Right cardiac atrium (tissue), 5 donors: Measurements from ENCODE around the gene CCDC183. TPM values are rescaled to one million over a fixed set of nuclear protein-coding genes. Genes with fewer than 3 reads are reported as not detected.
A peak's percentile ranks its signal among the peaks of the same experiment; 100 is the strongest.
"Not testable (repeated sequence)": the region's sequence is repeated elsewhere in the genome, so short reads cannot be mapped to it uniquely, and the experiment has no call there.

Experiments
- ATAC-seq, 2 donors: fragments of 200-7000 bp; cut with Tn5 transposase; one replicate each; pipeline versions ENCODE4 v1.8.0 to v1.9.1; 2020; ENCODE audit warnings: moderate library complexity in 2 of 2, mild to moderate bottlenecking in 1 of 2
- DNase-seq, 3 donors: peaks; one replicate each; pipeline ENCODE4 v3.0.0-alpha.2; 2020
- H3K27ac ChIP-seq: one replicate; pipeline ENCODE4 v1.5.1; 2013; ENCODE audit warnings: mild to moderate bottlenecking, low read length, control low read depth, moderate library complexity
- H3K27me3 ChIP-seq: one replicate; pipeline ENCODE4 v1.6.1; 2013; ENCODE audit not compliant: control insufficient read depth, insufficient read depth
- H3K4me1 ChIP-seq: one replicate; pipeline ENCODE4 v1.6.1; 2013; ENCODE audit warnings: low read length; ENCODE audit not compliant: control insufficient read depth, insufficient read depth
- H3K4me3 ChIP-seq: one replicate; pipeline ENCODE4 v1.5.1; 2013; ENCODE audit warnings: low read length, control low read depth
- H3K9me3 ChIP-seq: one replicate; pipeline ENCODE4 v1.6.1; 2013; ENCODE audit warnings: low read length; ENCODE audit not compliant: control insufficient read depth
- WGBS: extraction: QIAGEN DNeasy Blood & Tissue Kit; methylation state at CpG from one replicate; pipeline ENCODE4 v1.1.7; 2013; 5-methylcytosine and 5-hydroxymethylcytosine counted together
- intact Hi-C, 4 donors: fragments of 100-400 bp; cut with DNase I; formaldehyde crosslinking; loops; one replicate each; pipeline versions ENCODE4 v1.11.0 to v1.14.0; 2022 to 2023
- polyA plus RNA-seq: library from polyadenylated mRNA; stranded (reverse); fragments of 200-250 nt; gene quantifications from one replicate; pipeline ENCODE4 v1.2.3, GENCODE V29; 2013
- total RNA-seq, 4 donors: library from RNA; stranded (reverse); fragmentation: NEBNext Ultra II Directional; extraction: Animal tissue kit (Norgen Biotek cat#: 25700); gene quantifications; one replicate each; pipeline ENCODE4 v1.2.1, GENCODE V29; 2021
- donor health status: healthy with polysubstance abuse.
- donor health status: DM: no; HTN: yes; CAD: no.
- donor health status: DM: no; HTN: no; CAD: no.
- donor health status: DM: no; HTN: yes; CAD: no; lungs with severe emphysema.
- donor health status: DM: yes; HTN: yes; CAD: no.

CCDC183 gene
- total and polyA plus RNA-seq, 5 donors, result 2.0 to 5.0 (median 2.9) TPM

GRCh38 chr9:136793086-136793946 lies 2.8 kb upstream of the CCDC183 start:
- H3K9me3 ChIP-seq, result no peaks in the 10 kb centered on the region
- ATAC-seq (no peak), DNase-seq (peak in 2 of 3 donors; percentile 65 to 75)
- no peaks in the 10 kb centered on the region for H3K27me3 ChIP-seq
- H3K4me1 ChIP-seq, result peaks cover 5% of the 10 kb centered on the region
- intact Hi-C loops, result loop anchor here in 2 of 4 donors (5.0 to 10.0 kb wide), 2 partner anchors 149 to 151 kb away; partner anchors contain the start of genes FBXW5 (in 2 of the 2) and C8G (in 1 of the 2)
- H3K4me3 ChIP-seq, result no peak overlapping the region
- 70% methylated on average over 17 of the region's 17 CpGs for WGBS
- no peak overlapping the region for H3K27ac ChIP-seq

DNA sequence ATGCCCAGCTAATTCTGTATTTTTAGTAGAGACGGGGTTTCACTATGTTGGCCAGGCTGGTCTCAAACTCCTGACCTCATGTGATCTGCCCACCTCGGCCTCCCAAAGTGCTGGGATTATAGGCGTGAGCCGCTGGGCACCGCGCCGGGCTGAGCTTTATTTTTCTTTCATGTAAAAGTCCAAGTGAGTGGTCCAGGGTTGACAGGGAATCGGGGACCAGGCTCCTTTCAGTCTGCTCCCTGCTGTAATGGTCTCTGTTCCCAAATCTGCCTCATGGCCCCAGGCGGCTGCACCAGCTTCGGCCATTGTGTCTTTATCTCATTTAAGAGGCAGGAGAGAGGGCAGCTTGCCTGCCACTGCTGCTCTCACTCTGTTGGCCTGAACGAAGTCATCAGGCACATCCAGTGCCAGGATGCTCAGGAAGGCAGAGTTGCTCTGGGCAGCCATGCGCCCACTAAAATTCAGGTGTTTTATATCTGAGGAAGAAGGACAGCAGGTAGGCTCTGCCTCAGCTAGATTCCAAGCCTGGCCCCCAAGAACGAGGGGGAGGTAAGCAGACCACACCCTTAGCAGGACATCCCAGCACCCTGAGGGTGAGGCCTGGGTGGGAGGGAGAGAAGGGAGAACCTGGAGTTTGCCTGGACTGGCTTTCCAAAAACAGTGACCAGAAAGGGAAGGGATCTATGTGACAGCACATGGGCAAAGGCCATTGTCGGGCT lies 1.7 kb upstream of the CCDC183 start:
- 78% methylated on average over 14 of the region's 14 CpGs for WGBS
- DNase-seq (no peak), ATAC-seq (no peak)
- intact Hi-C loops, result loop anchor here in 2 of 4 donors (5.0 to 10.0 kb wide), 2 partner anchors 148 to 150 kb away; partner anchors contain the start of genes FBXW5 (in 2 of the 2) and C8G (in 1 of the 2)
- Histone ChIP-seq H3K4me3 (no peak overlapping the region), H3K4me1 (peaks cover 5% of the 10 kb centered on the region), H3K27ac (peak overlapping the region; percentile 54), H3K9me3 (no peaks in the 10 kb centered on the region), H3K27me3 (no peaks in the 10 kb centered on the region)

- no peaks in the 10 kb centered on the region for H3K9me3 ChIP-seq
- peaks cover 5% of the 10 kb centered on the region for H3K4me1 ChIP-seq
- no peak overlapping the region for H3K4me3 ChIP-seq
- intact Hi-C loops, result loop anchor here in 2 of 4 donors (5.0 to 10.0 kb wide), 2 partner anchors 147 to 150 kb away; partner anchors contain the start of genes FBXW5 (in 2 of the 2) and C8G (in 1 of the 2)
- H3K27me3 ChIP-seq, result no peaks in the 10 kb centered on the region
- 45% methylated on average over 6 of the region's 6 CpGs for WGBS
- DNase-seq (peak in 2 of 3 donors; percentile 63 to 70), ATAC-seq (no peak)
- H3K27ac ChIP-seq, result peak overlapping the region; percentile 54
Measured at GRCh38 chr9:136795000-136795348, 1.2 kb upstream of the CCDC183 start.

GRCh38 chr9:136796775-136797347 lies 723 bp downstream of the CCDC183 start:
- DNase-seq, result peak in 1 of 3 donors; percentile 72
- H3K9me3 ChIP-seq, ATAC-seq, H3K4me1 ChIP-seq, H3K27me3 ChIP-seq, H3K4me3 ChIP-seq: not testable (repeated sequence)
- intact Hi-C loops, result loop anchor here in 1 of 4 donors (10.0 kb wide), 1 partner anchor 148 kb away; the partner anchor contains the start of genes C8G and FBXW5
- 9% methylated on average over 10 of the region's 10 CpGs for WGBS
- H3K27ac ChIP-seq, result peak overlapping the region; percentile 43

GRCh38 chr9:136798708-136799078 lies 2.6 kb downstream of the CCDC183 start:
- intact Hi-C loops, result loop anchor here in 1 of 4 donors (10.0 kb wide), 1 partner anchor 146 kb away; the partner anchor contains the start of genes C8G and FBXW5
- Histone ChIP-seq H3K27me3 (no peaks in the 10 kb centered on the region), H3K4me3 (no peak overlapping the region), H3K27ac (no peak overlapping the region), H3K9me3 (no peaks in the 10 kb centered on the region), H3K4me1 (peaks cover 5% of the 10 kb centered on the region)
- ATAC-seq, result peak; percentile 0 to 5
- 83% methylated on average over 6 of the region's 6 CpGs for WGBS
- no peak for DNase-seq

- peak; percentile 2 to 13 for ATAC-seq
- H3K27me3 ChIP-seq, result no peaks in the 10 kb centered on the region
- no peak overlapping the region for H3K27ac ChIP-seq
- no peaks in the 10 kb centered on the region for H3K9me3 ChIP-seq
- H3K4me1 ChIP-seq, result peaks cover 5% of the 10 kb centered on the region
- 15% methylated on average over 35 of the region's 35 CpGs for WGBS
- intact Hi-C loops, result loop anchor here in 1 of 4 donors (10.0 kb wide), 1 partner anchor 146 kb away; the partner anchor contains the start of genes C8G and FBXW5
- H3K4me3 ChIP-seq, result peak overlapping the region; percentile 1
- DNase-seq, result peak in 2 of 3 donors; percentile 62 to 73
Measured at GRCh38 chr9:136799079-136799853, 3.1 kb downstream of the CCDC183 start.

DNA sequence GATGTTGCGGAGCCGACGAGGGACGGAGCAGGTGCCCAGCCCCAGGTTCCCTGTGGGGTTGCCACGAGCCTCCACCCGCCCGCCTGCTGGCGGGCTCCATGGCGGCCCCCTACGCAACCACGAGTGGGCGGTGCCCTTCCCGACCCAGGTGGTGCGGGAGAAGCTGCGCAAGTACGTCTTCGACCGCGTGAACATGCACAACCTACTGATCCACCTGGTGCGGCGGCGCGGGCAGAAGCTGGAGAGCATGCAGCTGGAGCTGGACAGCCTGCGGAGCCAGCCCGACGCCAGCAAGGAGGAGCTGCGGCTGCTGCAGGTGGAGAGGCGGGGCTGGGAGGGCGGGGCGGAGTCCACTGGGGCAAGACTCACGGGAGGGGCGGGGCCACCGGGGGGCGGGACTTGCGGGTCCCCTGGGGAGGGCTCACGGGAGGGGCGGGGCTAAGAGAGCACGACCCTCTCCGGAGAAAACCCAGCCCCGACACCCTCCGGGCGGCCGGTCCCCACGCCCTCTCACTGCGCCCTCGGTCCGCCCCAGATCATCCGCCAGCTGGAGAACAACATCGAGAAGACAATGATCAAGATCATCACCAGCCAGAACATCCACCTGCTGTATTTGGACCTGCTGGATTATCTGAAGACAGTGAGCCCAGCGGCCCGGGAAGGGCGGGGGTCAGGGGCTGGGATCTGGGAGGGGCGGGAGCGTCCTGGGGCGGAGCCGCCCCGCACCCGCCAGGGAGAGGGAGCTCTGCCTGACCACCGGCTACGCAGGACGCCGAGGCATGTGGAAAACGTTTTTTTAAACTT lies 3.9 kb downstream of the CCDC183 start:
- Histone ChIP-seq H3K27me3 (no peaks in the 10 kb centered on the region), H3K27ac (peak overlapping the region; percentile 13), H3K4me1 (peaks cover 5% of the 10 kb centered on the region), H3K4me3 (peak overlapping the region; percentile 45), H3K9me3 (no peaks in the 10 kb centered on the region)
- DNase-seq, result peak; percentile 82 to 94 (median 92)
- WGBS, result 1% methylated on average over 63 of the region's 63 CpGs
- intact Hi-C loops, result loop anchor here in 2 of 4 donors (5.0 to 10.0 kb wide), 2 partner anchors 57 to 145 kb away; partner anchors contain the start of genes C8G (in 1 of the 2) and FBXW5 (in 1 of the 2)
- ATAC-seq, result peak; percentile 73 to 74

DNA sequence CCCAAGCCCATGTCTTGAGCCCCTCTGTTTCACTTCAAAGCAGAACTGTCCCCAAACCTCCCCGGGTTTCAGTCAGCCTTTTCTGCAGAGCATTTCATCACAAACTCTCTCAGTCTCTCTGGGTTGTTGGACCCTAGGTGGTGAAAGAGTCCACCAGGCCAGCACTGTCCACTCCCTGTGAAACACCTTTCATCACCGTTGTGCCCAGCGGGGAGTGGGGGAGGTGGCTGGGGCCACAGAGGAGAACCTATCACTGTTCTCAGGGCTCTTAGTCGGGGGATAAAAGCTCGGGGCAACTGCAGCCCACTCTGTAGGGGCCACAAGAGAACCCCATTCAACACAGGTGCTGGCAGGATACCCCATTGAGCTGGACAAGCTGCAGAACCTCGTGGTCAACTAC lies 6.2 kb downstream of the CCDC183 start:
- H3K27me3 ChIP-seq, result no peaks in the 10 kb centered on the region
- WGBS, result 71% methylated on average over 6 of the region's 6 CpGs
- intact Hi-C loops, result loop anchor here in 1 of 4 donors (5.0 kb wide), 1 partner anchor 55 kb away; no protein-coding TSS in a partner anchor

GRCh38 chr9:136803009-136803550 lies 6.9 kb downstream of the CCDC183 start:
- H3K27me3 ChIP-seq, ATAC-seq, H3K4me1 ChIP-seq, DNase-seq, H3K9me3 ChIP-seq, H3K4me3 ChIP-seq, H3K27ac ChIP-seq: not testable (repeated sequence)
- intact Hi-C loops, result loop anchor here in 1 of 4 donors (5.0 kb wide), 1 partner anchor 54 kb away; no protein-coding TSS in a partner anchor
- 92% methylated on average over 7 of the region's 9 CpGs for WGBS

More for the DNA sequence above, 6.2 kb downstream of the CCDC183 start:
- no peak for ATAC-seq
- no peak overlapping the region for H3K4me3 ChIP-seq
- no peaks in the 10 kb centered on the region for H3K9me3 ChIP-seq
- H3K4me1 ChIP-seq, result no peaks in the 10 kb centered on the region
- no peak overlapping the region for H3K27ac ChIP-seq
- DNase-seq, result no peak
